ENCODE data around the gene CMA1.
"Not testable (repeated sequence)": the region's sequence is repeated elsewhere in the genome, so short reads cannot be mapped to it uniquely, and the experiment has no call there.

DNA sequence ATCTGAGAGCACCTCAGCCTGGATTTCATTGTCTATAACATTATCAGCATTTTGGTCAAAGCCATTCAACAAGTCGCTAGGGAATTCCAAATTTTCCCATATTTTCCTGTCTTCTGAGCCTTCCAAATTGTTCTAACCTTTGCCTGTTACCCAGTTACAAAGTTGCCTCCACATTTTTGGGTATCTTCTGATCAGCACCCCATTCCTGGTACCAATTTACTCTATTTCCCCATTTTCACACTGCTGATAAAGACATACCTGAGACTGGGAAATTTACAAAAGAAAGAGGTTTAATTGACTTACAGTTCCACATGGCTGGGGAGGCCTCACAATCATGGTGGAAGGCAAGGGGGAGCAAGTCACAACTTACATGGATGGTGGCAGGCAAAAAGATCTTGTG is 41.0 kb upstream of the CMA1 start:
- not testable (repeated sequence) for TF ChIP-seq POLR2AphosphoS5, POLR2A, SPI1, TAF1 (IDR thresholded peaks at IDR 0.05; ENCODE audit: low read depth, low read length)
